HepG2 (cell line): ENCODE data around the gene SWSAP1. TPM values are rescaled to one million over a fixed set of nuclear protein-coding genes. Genes with fewer than 3 reads are reported as not detected.

Source experiments
- AHR ChIP-seq: IDR thresholded peaks from 2 replicates; pipeline ENCODE4 v1.6.1; 2018; ENCODE audit warnings: missing genetic modification reagents, missing compliant biosample characterization
- ARNT2 ChIP-seq: sonication (generic); formaldehyde crosslinking; IDR thresholded peaks from 2 replicates; pipeline ENCODE4 v1.8.0; 2022; ENCODE audit warnings: mild to moderate bottlenecking, low read depth, missing genetic modification reagents, moderate library complexity
- CBX2 ChIP-seq, 2 experiments: fragments of 200-600 bp in 1 of 2; sonication (generic); formaldehyde crosslinking in 1 of 2; IDR thresholded peaks; 2 replicates each; pipeline versions ENCODE4 v1.7.0 to v1.8.1; 2018 to 2022; ENCODE audit warnings: low read depth in 2 of 2, low read length in 1 of 2, mild to moderate bottlenecking in 1 of 2, missing genetic modification reagents in 1 of 2
- HOXD1 ChIP-seq: sonication (generic); formaldehyde crosslinking; IDR thresholded peaks from 2 replicates; pipeline ENCODE4 v1.5.0; 2020; ENCODE audit warnings: missing genetic modification reagents
- MYNN ChIP-seq: sonication (generic); formaldehyde crosslinking; IDR thresholded peaks from 2 replicates; pipeline ENCODE4 v1.4.0; 2020; ENCODE audit warnings: mild to moderate bottlenecking, low read depth, missing genetic modification reagents
- NFE2 ChIP-seq: sonication (generic); formaldehyde crosslinking; IDR thresholded peaks from 2 replicates; pipeline ENCODE4 v1.4.0; 2020; ENCODE audit warnings: missing genetic modification reagents
- NR2F6 ChIP-seq, 2 experiments: IDR thresholded peaks; 2 replicates each; pipeline ENCODE4 v1.6.1; 2016; ENCODE audit warnings: antibody characterized with exemption in 1 of 2, mild to moderate bottlenecking in 1 of 2
- RAD21 ChIP-seq: fragments of 450-650 bp; formaldehyde crosslinking; IDR thresholded peaks from 2 replicates; pipeline ENCODE4 v1.5.0; 2020; ENCODE audit warnings: mild to moderate bottlenecking
- RXRA ChIP-seq: sonication (generic); formaldehyde crosslinking; IDR thresholded peaks from 2 replicates; pipeline ENCODE4 v1.5.1; 2020; ENCODE audit warnings: missing genetic modification reagents
- TCF7L2 ChIP-seq: IDR thresholded peaks from 2 replicates; pipeline ENCODE4 v1.6.1; 2011; ENCODE audit warnings: mild to moderate bottlenecking, low read depth, low read length, moderate library complexity
- THAP11 ChIP-seq: IDR thresholded peaks from 2 replicates; pipeline ENCODE4 v1.6.1; 2016; ENCODE audit warnings: missing biosample characterization, missing genetic modification reagents
- TMF1 ChIP-seq: sonication (generic); formaldehyde crosslinking; IDR thresholded peaks from 2 replicates; pipeline ENCODE4 v1.8.1; 2022; ENCODE audit warnings: low read depth, missing genetic modification reagents
- ZFP36L2 ChIP-seq: sonication (generic); formaldehyde crosslinking; IDR thresholded peaks from 2 replicates; pipeline ENCODE4 v1.4.0; 2020; ENCODE audit warnings: missing genetic modification reagents
- ZFYVE20 ChIP-seq: sonication (generic); formaldehyde crosslinking; IDR thresholded peaks from 2 replicates; pipeline ENCODE4 v1.8.0; 2023; ENCODE audit warnings: low read depth, mild to moderate bottlenecking, moderate library complexity, missing genetic modification reagents, borderline replicate concordance
- ZNF256 ChIP-seq: sonication (generic); formaldehyde crosslinking; conservative IDR thresholded peaks from 2 replicates; pipeline ENCODE4 v1.4.0; 2020; ENCODE audit warnings: missing genetic modification reagents
- ZNF326 ChIP-seq: sonication (generic); formaldehyde crosslinking; IDR thresholded peaks from 2 replicates; pipeline ENCODE4 v1.4.0; 2020; ENCODE audit warnings: missing genetic modification reagents, borderline replicate concordance
- ZNF441 ChIP-seq: sonication (generic); formaldehyde crosslinking; IDR thresholded peaks from 2 replicates; pipeline ENCODE4 v1.7.0; 2021; ENCODE audit warnings: missing genetic modification reagents, borderline replicate concordance
- ZNF446 ChIP-seq: sonication (generic); formaldehyde crosslinking; IDR thresholded peaks from 2 replicates; pipeline ENCODE4 v1.5.0; 2020; ENCODE audit warnings: mild to moderate bottlenecking, missing genetic modification reagents
- ZNF543 ChIP-seq: sonication (generic); formaldehyde crosslinking; IDR thresholded peaks from 2 replicates; pipeline ENCODE4 v1.4.0; 2020; ENCODE audit warnings: mild to moderate bottlenecking, missing genetic modification reagents
- ZNF772 ChIP-seq: sonication (generic); formaldehyde crosslinking; IDR thresholded peaks from 2 replicates; pipeline ENCODE4 v1.5.0; 2020; ENCODE audit warnings: mild to moderate bottlenecking, missing genetic modification reagents
- polyA plus RNA-seq, 8 experiments: library from polyadenylated mRNA; depleted of rRNA in 3 of 8; stranded (reverse) in 7 of 8; unstranded in 1 of 8; fragments of >200 nt; fragmentation: Illumina TruSeq in 4 of 8; extraction: Trizol in 4 of 8; gene quantifications; 2 replicates each; pipeline versions ENCODE4 v1.2.1 to v1.2.3, GENCODE V29; 2011 to 2016; ENCODE audit warnings: low read depth in 4 of 8, missing spikeins in 1 of 8, mixed read lengths in 1 of 8; ENCODE audit not compliant: insufficient read depth in 1 of 8
- total RNA-seq, 5 experiments: library from RNA; depleted of rRNA; stranded (reverse); fragments of >200 nt; fragmentation: Illumina TruSeq; extraction: Trizol; gene quantifications; 2 replicates each; pipeline ENCODE4 v1.2.3, GENCODE V29; 2016; ENCODE audit warnings: low read depth in 1 of 5
- TF ChIP-seq, protein P1 (sequence below): sonication (generic); formaldehyde crosslinking; conservative IDR thresholded peaks from 2 replicates; pipeline ENCODE4 v1.8.0; 2022; ENCODE audit warnings: mild to moderate bottlenecking, moderate library complexity, missing genetic modification reagents
- TF ChIP-seq, protein P2 (sequence below): sonication (generic); formaldehyde crosslinking; IDR thresholded peaks from 2 replicates; pipeline ENCODE4 v1.8.0; 2022; ENCODE audit warnings: low read depth, missing genetic modification reagents
- TF ChIP-seq, protein P3 (sequence below): sonication (generic); formaldehyde crosslinking; IDR thresholded peaks from 2 replicates; pipeline ENCODE4 v1.5.0; 2020; ENCODE audit warnings: missing genetic modification reagents

Gene SWSAP1
- total and polyA plus RNA-seq, 2 of the 13 experiments (the other 11 are each of a cell fraction or from before 2014, with no cell fraction given): 2.7 to 3.3 TPM

DNA sequence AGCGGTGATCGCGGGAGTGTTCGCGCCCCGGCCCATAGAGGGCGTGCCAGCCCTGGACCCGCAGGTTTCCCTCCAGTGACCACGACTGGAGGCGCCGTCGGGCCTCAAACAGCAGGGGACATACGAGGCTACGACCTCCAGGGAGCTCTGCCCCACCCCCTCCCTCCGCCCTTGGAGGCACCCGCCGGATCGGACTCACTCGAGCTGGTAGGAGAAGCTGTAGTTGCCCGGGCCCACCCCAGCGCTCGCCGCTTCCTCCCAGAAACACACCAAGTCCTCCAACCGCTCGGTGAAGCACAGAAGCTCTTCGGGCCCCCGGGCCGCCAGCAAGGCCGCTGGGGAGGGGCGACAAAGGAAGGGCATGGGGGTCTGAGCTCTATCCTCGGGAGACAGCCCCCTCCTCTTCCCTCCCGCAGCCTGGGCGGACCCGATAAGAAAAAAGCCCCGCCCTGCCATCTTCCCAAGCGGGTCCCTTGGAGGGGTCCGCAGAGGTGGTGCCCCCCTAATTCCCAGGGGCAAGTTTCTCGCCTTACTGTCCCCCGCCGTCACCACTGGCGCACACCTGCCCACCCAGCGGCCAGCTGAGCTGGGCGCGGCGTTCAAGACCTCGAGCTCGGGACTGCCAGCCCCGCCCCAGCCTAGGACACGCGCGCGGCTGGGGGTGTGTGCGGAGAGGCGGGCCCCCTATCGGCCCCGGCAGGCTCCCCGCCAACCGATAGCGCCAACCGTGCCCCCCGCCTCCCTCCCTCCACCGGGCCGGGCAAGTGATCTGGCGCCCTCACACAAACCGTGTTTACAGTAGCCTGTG, 8.6 kb downstream of the SWSAP1 start (continued):
- no peak for TF ChIP-seq NFE2 (CRISPR knock-in tag)
- TF ChIP-seq MYNN (CRISPR knock-in tag): no peak
- no peak for TF ChIP-seq NR2F6 (IDR thresholded peaks at IDR 0.05)
- TF ChIP-seq NR2F6 (CRISPR knock-in tag; IDR thresholded peaks at IDR 0.05): peak; percentile 46; the same call in 1 of the 2 replicates
- no peak for TF ChIP-seq ZNF441 (CRISPR knock-in tag)
- no peak for TF ChIP-seq ZNF256
- TF ChIP-seq THAP11: peak; percentile 31; the same call in 1 of the 2 replicates
- TF ChIP-seq HOXD1: peak; percentile 43; the same call in 1 of the 2 replicates
- no peak for TF ChIP-seq CBX2 (IDR thresholded peaks at IDR 0.05; ENCODE audit: low read depth, low read length)
- no peak for TF ChIP-seq CBX2 (CRISPR knock-in tag; IDR thresholded peaks at IDR 0.05; ENCODE audit: low read depth)
- TF ChIP-seq TMF1 (CRISPR knock-in tag): no peak
- no peak for TF ChIP-seq TCF7L2
- TF ChIP-seq, protein P1, sequence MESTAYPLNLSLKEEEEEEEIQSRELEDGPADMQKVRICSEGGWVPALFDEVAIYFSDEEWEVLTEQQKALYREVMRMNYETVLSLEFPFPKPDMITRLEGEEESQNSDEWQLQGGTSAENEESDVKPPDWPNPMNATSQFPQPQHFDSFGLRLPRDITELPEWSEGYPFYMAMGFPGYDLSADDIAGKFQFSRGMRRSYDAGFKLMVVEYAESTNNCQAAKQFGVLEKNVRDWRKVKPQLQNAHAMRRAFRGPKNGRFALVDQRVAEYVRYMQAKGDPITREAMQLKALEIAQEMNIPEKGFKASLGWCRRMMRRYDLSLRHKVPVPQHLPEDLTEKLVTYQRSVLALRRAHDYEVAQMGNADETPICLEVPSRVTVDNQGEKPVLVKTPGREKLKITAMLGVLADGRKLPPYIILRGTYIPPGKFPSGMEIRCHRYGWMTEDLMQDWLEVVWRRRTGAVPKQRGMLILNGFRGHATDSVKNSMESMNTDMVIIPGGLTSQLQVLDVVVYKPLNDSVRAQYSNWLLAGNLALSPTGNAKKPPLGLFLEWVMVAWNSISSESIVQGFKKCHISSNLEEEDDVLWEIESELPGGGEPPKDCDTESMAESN (CRISPR knock-in tag): peak; percentile 67
- peak; percentile 42; the same call in 1 of the 2 replicates for TF ChIP-seq ARNT2 (CRISPR knock-in tag)
- TF ChIP-seq, protein P2, sequence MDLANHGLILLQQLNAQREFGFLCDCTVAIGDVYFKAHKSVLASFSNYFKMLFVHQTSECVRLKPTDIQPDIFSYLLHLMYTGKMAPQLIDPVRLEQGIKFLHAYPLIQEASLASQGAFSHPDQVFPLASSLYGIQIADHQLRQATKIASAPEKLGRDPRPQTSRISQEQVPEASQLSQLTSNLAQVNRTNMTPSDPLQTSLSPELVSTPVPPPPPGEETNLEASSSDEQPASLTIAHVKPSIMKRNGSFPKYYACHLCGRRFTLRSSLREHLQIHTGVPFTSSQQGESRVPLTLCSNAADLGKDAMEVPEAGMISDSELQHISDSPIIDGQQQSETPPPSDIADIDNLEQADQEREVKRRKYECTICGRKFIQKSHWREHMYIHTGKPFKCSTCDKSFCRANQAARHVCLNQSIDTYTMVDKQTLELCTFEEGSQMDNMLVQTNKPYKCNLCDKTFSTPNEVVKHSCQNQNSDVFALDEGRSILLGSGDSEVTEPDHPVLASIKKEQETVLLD (CRISPR knock-in tag): 0 out of 2 replicates have a peak, but pooled peaks have one; percentile 60
- TF ChIP-seq, protein P3, sequence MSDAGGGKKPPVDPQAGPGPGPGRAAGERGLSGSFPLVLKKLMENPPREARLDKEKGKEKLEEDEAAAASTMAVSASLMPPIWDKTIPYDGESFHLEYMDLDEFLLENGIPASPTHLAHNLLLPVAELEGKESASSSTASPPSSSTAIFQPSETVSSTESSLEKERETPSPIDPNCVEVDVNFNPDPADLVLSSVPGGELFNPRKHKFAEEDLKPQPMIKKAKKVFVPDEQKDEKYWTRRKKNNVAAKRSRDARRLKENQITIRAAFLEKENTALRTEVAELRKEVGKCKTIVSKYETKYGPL (CRISPR knock-in tag): no peak
- TF ChIP-seq RXRA (CRISPR knock-in tag): no peak
- no peak for TF ChIP-seq ZFYVE20 (CRISPR knock-in tag)
- TF ChIP-seq ZFP36L2 (CRISPR knock-in tag): no peak
- TF ChIP-seq RAD21 (CRISPR knock-in tag): peak; percentile 74
- 0 out of 2 replicates have a peak, but pooled peaks have one; percentile 23 for TF ChIP-seq ZNF772 (CRISPR knock-in tag)
- no peak for TF ChIP-seq ZNF543
- TF ChIP-seq AHR (CRISPR knock-in tag): 0 out of 2 replicates have a peak, but pooled peaks have one; percentile 20
- no peak for TF ChIP-seq ZNF326 (CRISPR knock-in tag)
- TF ChIP-seq ZNF446 (CRISPR knock-in tag): 0 out of 2 replicates have a peak, but pooled peaks have one; percentile 33
